SU-DHL-6 (cell line): Measurements from ENCODE around the gene FLRT2.

ENCODE experiments used
- H2AFZ ChIP-seq: fragments of 200-600 bp; sonication (generic); 2 replicates; pipeline ENCODE4 v1.6.1; 2014; ENCODE audit warnings: low read depth, mild to moderate bottlenecking, moderate library complexity, mixed read lengths, antibody characterized with exemption, low read length; ENCODE audit not compliant: severe bottlenecking
- H3F3A ChIP-seq: fragments of 200-600 bp; shearing (Covaris generic); 2 replicates; pipeline ENCODE4 v1.6.0; 2016; ENCODE audit warnings: antibody characterized with exemption, mild to moderate bottlenecking; ENCODE audit not compliant: insufficient read depth
- H3K27ac ChIP-seq: fragments of 200-600 bp; sonication (generic); 2 replicates; pipeline ENCODE4 v1.5.1; 2016; ENCODE audit warnings: low read depth, mild to moderate bottlenecking, low read length, moderate library complexity, mixed read lengths
- H3K27me3 ChIP-seq: fragments of 200-600 bp; sonication (generic), shearing (Covaris generic); 2 replicates; pipeline ENCODE4 v1.6.0; 2014; ENCODE audit warnings: mild to moderate bottlenecking, low read length
- H3K36me3 ChIP-seq: fragments of 200-600 bp; sonication (generic); 2 replicates; pipeline ENCODE4 v1.6.1; 2014; ENCODE audit warnings: mild to moderate bottlenecking, low read length, mixed read lengths
- H3K4me2 ChIP-seq: fragments of 300-600, 200-600 bp; shearing (Covaris generic), sonication (generic); 2 replicates; pipeline ENCODE4 v1.6.0; 2014; ENCODE audit warnings: low read length, low read depth, mild to moderate bottlenecking; ENCODE audit not compliant: poor library complexity, severe bottlenecking
- H3K4me3 ChIP-seq: fragments of 200-600 bp; sonication (generic); 2 replicates; pipeline ENCODE4 v1.5.1; 2014; ENCODE audit warnings: antibody characterized with exemption, low read length, mild to moderate bottlenecking, mixed read lengths; ENCODE audit not compliant: insufficient read depth, poor library complexity, severe bottlenecking
- H3K79me2 ChIP-seq: fragments of 200-600 bp; sonication (generic); 2 replicates; pipeline ENCODE4 v1.6.1; 2014; ENCODE audit warnings: mild to moderate bottlenecking, low read length, moderate library complexity; ENCODE audit not compliant: insufficient read depth
- H3K9ac ChIP-seq: fragments of 200-600 bp; sonication (generic); 2 replicates; pipeline ENCODE4 v1.7.0; 2014; ENCODE audit warnings: mild to moderate bottlenecking, low read length
- H3K9me2 ChIP-seq: fragments of 200-600 bp; sonication (generic); replicated peaks from 2 replicates; pipeline ENCODE4 v1.6.1; 2014; ENCODE audit warnings: low read length; ENCODE audit not compliant: insufficient read depth
- H3K9me3 ChIP-seq: fragments of 200-600 bp; sonication (generic); 2 replicates; pipeline ENCODE4 v1.6.1; 2014; ENCODE audit warnings: low read length, mixed read lengths; ENCODE audit not compliant: insufficient read depth
- H4K20me1 ChIP-seq: fragments of 200-600 bp; sonication (generic); 2 replicates; pipeline ENCODE4 v1.6.1; 2014; ENCODE audit warnings: low read depth, mild to moderate bottlenecking, antibody characterized with exemption, low read length, moderate library complexity, mixed read lengths
- CTCF ChIP-seq: fragments of 200-600 bp; sonication (generic); IDR thresholded peaks from one replicate; pipeline ENCODE4 v1.5.1; 2017; ENCODE audit warnings: antibody characterized with exemption, mild to moderate bottlenecking, low read length, moderate library complexity; ENCODE audit not compliant: insufficient read depth, poor library complexity, severe bottlenecking
- EZH2phosphoT487 ChIP-seq: fragments of 200-600 bp; sonication (generic), shearing (Covaris generic); conservative IDR thresholded peaks from 2 replicates; pipeline ENCODE4 v1.6.1; 2018; ENCODE audit warnings: mild to moderate bottlenecking, antibody characterized with exemption, low read length, moderate library complexity, mixed read lengths

The FLRT2 gene

GRCh38 chr14:85581691-85582090, 51.7 kb downstream of the FLRT2 start:
- H3K9me3 ChIP-seq: no peaks in the 10 kb centered on the region
- H3K4me3 ChIP-seq: no peak overlapping the region
- no peak for TF ChIP-seq EZH2phosphoT487
- H3K9me2 ChIP-seq: no peaks in the 10 kb centered on the region
- no peak overlapping the region for H3K4me2 ChIP-seq
- no peaks in the 10 kb centered on the region for H3K79me2 ChIP-seq
- H3K27me3 ChIP-seq: no peaks in the 10 kb centered on the region
- no peaks in the 10 kb centered on the region for H3F3A ChIP-seq
- no peak overlapping the region for H3K9ac ChIP-seq
- no peak overlapping the region for H3K27ac ChIP-seq
- H2AFZ ChIP-seq: no peak overlapping the region
- H3K36me3 ChIP-seq: no peaks in the 10 kb centered on the region
- no peaks in the 10 kb centered on the region for H4K20me1 ChIP-seq

- H4K20me1 ChIP-seq: no peaks in the 10 kb centered on the region
- no peaks in the 10 kb centered on the region for H3K9me3 ChIP-seq
- no peak overlapping the region for H3K4me3 ChIP-seq
- TF ChIP-seq CTCF: no peak
- TF ChIP-seq EZH2phosphoT487: no peak
- no peak overlapping the region for H2AFZ ChIP-seq
- H3K4me2 ChIP-seq: no peak overlapping the region
- H3K9me2 ChIP-seq: no peaks in the 10 kb centered on the region
- H3K36me3 ChIP-seq: no peaks in the 10 kb centered on the region
- no peaks in the 10 kb centered on the region for H3F3A ChIP-seq
- no peak overlapping the region for H3K27ac ChIP-seq
- no peaks in the 10 kb centered on the region for H3K79me2 ChIP-seq
- no peaks in the 10 kb centered on the region for H3K27me3 ChIP-seq
- no peak overlapping the region for H3K9ac ChIP-seq
Observed at GRCh38 chr14:85583380-85583779, 53.4 kb downstream of the FLRT2 start.

DNA sequence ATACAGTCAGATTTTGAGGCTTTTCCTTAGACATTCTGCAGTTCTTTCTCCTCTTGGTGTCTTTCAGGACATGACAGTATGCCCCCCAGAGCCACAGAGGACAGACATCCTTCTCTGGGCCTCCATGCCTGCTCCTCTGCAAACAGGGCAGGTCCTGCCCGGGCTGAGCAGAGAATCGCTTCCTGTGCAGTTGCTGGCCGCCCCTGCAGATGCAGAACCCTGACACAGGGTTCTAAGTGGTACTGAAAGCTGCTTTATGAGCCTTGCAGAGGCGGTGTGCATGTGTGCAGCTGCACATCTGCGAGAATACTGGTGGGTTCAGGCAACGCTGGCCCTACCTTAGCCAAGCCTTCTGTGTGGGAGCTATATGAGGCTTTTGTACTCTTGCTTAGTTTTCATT, 54.5 kb downstream of the FLRT2 start:
- H3F3A ChIP-seq: no peaks in the 10 kb centered on the region
- TF ChIP-seq EZH2phosphoT487 (no peak), CTCF (no peak)
- H3K9me3 ChIP-seq: no peaks in the 10 kb centered on the region
- no peak overlapping the region for H3K4me2 ChIP-seq
- no peaks in the 10 kb centered on the region for H3K27me3 ChIP-seq
- no peaks in the 10 kb centered on the region for H4K20me1 ChIP-seq
- H3K27ac ChIP-seq: no peak overlapping the region
- H3K36me3 ChIP-seq: no peaks in the 10 kb centered on the region
- no peak overlapping the region for H2AFZ ChIP-seq
- no peak overlapping the region for H3K9ac ChIP-seq
- no peaks in the 10 kb centered on the region for H3K79me2 ChIP-seq
- no peaks in the 10 kb centered on the region for H3K9me2 ChIP-seq
- H3K4me3 ChIP-seq: no peak overlapping the region

GRCh38 chr14:85587151-85587711, 57.3 kb downstream of the FLRT2 start:
- H3K4me2 ChIP-seq: no peak overlapping the region

More at GRCh38 chr14:85587151-85587711, 57.3 kb downstream of the FLRT2 start:
- Histone ChIP-seq H3K79me2 (no peaks in the 10 kb centered on the region), H2AFZ (no peak overlapping the region), H3K9ac (no peak overlapping the region), H3K4me3 (no peak overlapping the region), H3K9me2 (no peaks in the 10 kb centered on the region), H3K27me3 (no peaks in the 10 kb centered on the region), H3K36me3 (no peaks in the 10 kb centered on the region), H3F3A (no peaks in the 10 kb centered on the region), H3K27ac (no peak overlapping the region), H4K20me1 (no peaks in the 10 kb centered on the region), H3K9me3 (no peaks in the 10 kb centered on the region)
- TF ChIP-seq EZH2phosphoT487 (no peak), CTCF (no peak)
